ENCODE results near the gene IFI16.
A peak's percentile ranks its signal among the peaks of the same experiment; 100 is the strongest.

IFI16 gene

DNA sequence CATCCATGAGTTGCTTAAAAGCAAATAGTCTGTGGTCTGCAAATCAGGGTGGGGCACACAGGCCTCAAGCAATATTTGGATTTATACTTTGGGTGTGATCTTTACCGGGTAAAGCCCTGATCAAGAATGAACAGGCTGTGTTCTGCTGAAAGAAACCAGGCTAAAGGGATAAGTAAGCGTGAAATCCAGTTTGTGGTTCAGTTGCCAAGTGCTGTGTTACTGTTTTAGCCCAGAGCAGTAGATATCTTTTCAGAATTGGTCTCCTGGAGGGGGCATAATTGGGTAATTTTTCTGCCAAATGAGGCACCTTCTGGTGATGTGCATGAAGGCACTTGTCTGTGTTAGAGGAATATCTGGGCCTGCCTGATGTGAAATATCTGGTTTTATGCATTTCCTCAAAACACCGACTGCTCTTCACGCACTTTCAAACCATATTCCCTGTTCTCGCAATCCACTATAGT, 45.5 kb downstream of the IFI16 start:
- DNase-seq (ENCODE audit: insufficient read length, low spot score) (no peak), FAIRE-seq (no peak)

GRCh38 chr1:159056069-159056698, 46.5 kb downstream of the IFI16 start:
- DNase-seq (ENCODE audit: insufficient read length, low spot score), result no peak
- FAIRE-seq, result peak; percentile 60

DNA sequence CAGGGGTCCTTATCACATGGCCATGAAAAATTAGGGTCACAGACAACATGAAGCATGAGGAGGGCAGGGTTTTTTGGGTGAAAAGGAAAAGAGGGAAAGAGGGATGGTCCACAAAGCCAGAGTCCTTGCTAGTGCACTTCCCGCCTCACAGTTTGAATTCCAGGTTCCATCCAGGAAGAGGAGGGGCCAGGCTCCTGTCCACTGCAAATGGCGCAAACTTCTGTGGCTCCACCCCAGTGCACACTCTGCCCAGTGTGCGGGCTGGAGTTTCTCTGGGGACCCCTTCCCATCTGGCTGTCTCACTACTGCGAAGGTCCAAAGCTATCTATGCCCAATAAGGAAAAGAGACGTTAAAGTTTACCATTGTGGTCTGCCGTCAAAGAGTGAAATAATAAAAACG, 49.0 kb downstream of the IFI16 start:
- DNase-seq (ENCODE audit: insufficient read length, low spot score), result no peak
- FAIRE-seq, result no peak

DNA sequence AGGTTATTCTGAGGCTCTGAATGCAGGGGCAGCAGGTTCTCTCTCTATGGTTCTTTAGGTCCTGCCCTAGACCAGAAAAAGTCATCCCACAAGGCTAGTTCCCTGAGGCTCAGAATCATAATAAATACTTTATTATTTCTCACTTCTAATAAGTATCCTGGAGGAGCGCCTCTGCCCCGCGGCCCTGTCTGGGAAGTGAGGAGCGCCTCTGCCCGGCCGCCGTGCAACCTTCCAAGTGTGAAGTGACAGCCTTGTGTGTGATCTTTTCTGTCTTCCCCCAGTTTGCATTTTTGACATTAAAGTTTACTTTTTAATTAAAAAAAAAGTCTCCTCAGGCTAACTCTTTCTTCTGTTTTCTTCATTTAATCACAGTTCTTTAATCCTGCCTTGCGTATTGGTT, 55.4 kb downstream of the IFI16 start:
- DNase-seq (ENCODE audit: insufficient read length, low spot score) (no peak), FAIRE-seq (no peak)

DNA sequence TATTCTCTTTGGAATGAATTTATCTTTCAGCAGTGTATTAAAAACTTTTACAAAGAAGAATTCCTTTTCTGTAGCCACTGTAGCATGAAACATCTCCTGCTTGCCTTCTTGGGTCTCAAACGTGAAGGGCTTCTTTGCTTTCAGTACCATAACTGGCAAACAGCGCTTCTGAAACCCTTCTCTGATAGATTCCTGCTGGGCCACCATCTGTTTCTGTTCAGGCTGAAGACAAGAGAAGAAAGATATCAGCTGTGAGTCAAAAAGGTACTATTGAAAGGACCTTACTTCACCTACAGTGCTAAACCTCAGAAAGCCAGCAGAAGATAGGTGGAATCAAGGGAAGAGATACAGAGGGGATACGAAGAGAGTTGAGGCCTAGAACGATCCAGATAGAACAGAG, 56.4 kb downstream of the IFI16 start:
- DNase-seq (ENCODE audit: insufficient read length, low spot score) (no peak), FAIRE-seq (peak; percentile 89)

DNA sequence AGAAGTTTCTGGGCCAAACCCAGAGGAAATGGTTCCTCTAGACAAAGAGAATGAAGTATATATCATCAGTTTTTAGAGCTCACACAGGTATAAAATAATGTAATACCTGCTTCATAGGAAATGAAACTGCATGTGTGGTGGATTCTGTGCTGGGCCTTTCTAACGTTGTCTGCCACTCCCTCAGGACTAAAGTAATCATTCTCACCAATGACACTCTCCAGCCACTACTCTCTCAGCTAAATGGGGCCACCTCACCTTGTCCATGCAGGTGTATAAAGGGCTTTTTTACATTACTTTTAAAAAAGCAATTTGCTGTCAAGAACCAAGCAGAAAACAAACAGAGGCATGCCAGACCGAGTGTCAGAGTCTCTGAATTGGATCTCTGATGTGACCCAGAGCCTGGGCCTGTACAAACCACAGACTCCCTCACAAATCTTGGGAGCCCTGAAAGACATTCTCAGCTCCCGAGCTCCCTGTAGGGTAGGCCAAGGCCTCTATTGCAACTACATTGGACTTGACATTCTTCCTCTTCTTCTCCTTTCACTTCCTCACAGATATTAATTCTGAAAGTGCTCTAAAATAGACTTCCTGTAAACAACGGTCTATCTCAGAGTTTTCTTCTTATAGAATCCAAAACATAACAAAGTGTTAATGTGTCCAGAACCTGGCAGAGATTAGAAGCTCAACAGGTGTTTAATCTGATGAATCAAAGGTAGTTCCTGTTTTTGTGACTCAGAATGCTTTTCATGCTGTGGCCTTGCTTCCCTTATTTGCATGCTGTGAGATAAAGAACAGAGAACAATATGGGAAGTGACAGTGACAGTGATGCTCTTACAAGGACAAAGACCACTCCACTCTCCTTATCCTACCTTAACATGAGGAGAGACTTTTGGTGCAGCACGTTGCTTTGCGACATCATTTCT, 58.3 kb downstream of the IFI16 start:
- peak; percentile 26 for DNase-seq (ENCODE audit: insufficient read length, low spot score)
- FAIRE-seq, result peak; percentile 99

- DNase-seq (ENCODE audit: insufficient read length, low spot score), result no peak
- no peak for FAIRE-seq
Observed at GRCh38 chr1:159068886-159069285, 59.2 kb downstream of the IFI16 start.

DNA sequence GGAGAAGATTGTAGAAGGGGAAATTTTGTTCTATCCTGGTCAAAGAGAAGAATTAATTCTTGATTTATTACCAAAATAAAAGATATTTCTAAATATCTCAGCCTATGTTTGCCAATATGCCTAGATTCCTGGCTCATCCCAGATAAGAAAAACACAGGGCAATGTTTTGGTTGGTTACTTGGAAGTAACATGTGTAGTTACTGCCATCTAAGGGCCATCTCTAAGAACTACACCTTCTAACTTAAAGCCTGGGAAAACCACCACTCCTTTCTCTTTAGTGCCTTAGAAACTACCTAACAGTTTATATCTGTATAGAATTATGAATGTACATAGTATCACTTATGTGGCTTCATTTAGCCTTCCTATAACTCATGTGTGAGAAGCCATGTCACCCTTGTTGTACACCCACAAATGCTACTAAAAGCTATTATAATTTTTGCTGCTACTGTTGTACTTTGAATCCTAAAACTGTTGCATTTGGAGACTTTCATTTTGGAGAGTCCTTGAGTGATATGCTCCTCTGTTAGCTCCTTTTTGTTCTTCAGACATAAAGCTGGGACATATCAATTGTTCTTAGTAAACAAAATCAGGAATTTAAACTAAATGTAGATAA, 62.4 kb downstream of the IFI16 start:
- FAIRE-seq, result peak; percentile 98
- no peak for DNase-seq (ENCODE audit: insufficient read length, low spot score)

DNA sequence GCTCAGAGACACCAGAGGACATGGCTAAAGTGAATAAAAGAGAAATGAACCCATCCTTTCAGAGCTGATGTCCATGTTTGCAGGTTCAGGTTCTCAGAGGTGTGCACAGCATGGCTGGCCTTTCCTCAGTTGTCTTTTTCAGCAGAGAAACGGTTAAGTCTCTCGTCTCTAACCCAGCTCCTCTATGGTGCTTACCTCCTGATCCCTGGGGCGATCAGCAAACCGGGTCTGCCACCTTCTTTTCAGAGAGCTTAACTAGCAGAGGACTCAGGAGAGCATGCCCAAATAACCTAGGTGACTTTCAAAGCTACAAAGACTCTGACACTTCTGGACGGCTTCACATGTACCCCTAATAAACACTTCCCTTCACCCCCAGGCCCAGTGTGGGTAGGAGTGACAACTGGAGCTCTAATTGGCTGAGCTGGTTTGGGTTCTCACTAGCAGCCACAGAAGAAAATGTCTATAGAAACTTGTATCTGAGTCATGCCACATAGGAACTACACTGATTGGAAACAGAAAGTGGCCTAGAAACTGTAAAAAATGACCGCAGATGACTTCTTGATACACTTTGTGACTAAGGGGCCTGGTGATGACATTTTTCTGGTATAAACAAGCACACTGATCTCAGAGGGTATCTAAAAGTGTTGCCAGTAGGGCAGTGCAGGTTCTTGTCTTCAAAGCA, 66.9 kb downstream of the IFI16 start, which contains the start of gene AIM2:
Gene AIM2 (minus strand): TSS at position 329 of the 682 bp plus-strand sequence. CDS start 3,267 bp downstream, outside the sequence.
- DNase-seq (ENCODE audit: insufficient read length, low spot score), result peak; percentile 48
- no peak for FAIRE-seq

DNA sequence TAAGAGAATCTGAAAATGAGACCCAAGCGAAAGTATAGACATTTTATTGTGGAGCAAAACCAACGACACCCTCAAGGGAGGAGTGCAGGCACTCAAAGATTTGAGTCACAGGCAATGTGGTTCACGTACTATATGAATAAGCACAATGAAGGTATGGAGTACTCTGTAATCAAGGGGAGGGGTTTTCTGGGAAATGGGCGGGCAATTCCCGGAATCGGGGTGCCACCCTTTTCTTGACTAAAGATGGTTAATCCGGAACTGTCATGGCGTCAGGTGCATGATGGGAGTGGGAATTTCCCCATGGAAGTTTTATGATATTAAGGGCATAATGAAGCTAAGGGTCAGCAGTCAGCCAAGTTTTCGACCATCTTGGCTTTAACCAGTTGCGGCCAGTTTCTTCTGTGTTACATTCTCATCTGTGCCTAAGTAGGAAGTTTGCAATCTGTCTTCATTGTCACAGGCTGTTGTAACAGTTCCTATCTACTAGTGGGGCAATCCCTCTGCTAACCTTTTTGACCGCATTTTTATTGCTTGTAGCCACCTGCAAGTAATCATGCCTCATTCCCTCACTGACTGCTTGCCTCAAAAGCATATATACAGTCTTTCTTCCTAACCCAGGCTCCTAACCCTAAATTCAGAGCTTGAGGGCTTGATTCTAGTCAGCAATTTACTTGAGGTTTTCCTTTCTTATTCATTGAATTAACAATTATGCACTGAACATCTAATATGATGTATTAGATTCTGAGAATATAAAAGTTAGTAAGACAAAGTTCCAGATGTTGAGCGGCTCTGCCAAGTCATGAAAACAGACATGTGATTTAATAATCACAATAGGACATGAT, 67.6 kb downstream of the IFI16 start:
- DNase-seq (ENCODE audit: insufficient read length, low spot score), result peak; percentile 13
- peak; percentile 98 for FAIRE-seq

GRCh38 chr1:159079525-159079924, 69.8 kb downstream of the IFI16 start:
- peak; percentile 23 for FAIRE-seq
- no peak for DNase-seq (ENCODE audit: insufficient read length, low spot score)

GRCh38 chr1:159081626-159082025, 71.9 kb downstream of the IFI16 start:
- DNase-seq (ENCODE audit: insufficient read length, low spot score), result no peak
- no peak for FAIRE-seq

- DNase-seq (ENCODE audit: insufficient read length, low spot score) (no peak), FAIRE-seq (peak; percentile 53)
Observed at GRCh38 chr1:159083013-159083412, 73.3 kb downstream of the IFI16 start.

- DNase-seq (ENCODE audit: insufficient read length, low spot score), result no peak
- no peak for FAIRE-seq
Observed at GRCh38 chr1:159084152-159084551, 74.4 kb downstream of the IFI16 start.

DNA sequence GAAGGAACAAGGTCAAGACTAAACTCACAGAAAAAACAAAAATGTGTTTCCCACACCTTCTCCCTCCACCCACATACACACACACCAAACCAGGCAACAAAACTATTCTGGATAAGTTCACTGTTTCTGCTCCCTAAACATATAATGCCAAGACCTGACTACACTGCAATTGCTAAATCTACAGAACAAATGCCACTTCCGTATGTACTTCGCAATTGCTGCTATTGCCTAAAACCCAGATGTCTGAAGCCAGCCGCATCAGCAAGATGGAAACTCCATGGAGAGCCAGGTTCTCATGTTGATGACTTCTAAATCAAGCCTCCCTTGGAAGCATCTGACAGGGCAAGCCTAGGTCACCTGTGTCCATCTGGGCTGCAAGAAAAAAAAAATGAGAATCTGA, 75.2 kb downstream of the IFI16 start:
- no peak for DNase-seq (ENCODE audit: insufficient read length, low spot score)

DNA sequence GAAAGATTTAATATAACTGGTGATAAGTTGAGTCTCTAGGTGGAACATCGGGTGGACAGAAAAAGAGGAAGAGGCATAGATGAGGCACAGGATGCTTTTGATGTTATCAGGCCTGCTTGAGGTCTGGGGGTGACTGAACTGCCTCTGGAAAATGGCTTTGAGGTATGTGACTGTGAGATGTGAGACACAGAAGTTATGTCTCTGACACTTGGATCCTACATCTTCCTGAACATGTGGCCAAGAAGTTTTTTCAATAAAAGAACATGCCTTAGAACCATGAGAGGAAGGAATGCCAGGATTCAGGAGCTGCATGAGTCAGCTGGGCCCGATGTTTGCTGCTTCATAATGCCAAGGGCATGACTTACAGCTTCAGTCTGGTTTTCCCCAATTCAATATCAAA, 78.3 kb downstream of the IFI16 start:
- DNase-seq (ENCODE audit: insufficient read length, low spot score), result no peak

More for the DNA sequence above, 75.2 kb downstream of the IFI16 start:
- no peak for FAIRE-seq

GRCh38 chr1:159088546-159089183, 79.0 kb downstream of the IFI16 start:
- DNase-seq (ENCODE audit: insufficient read length, low spot score) (no peak), FAIRE-seq (no peak)

More for the DNA sequence above, 78.3 kb downstream of the IFI16 start:
- no peak for FAIRE-seq

DNA sequence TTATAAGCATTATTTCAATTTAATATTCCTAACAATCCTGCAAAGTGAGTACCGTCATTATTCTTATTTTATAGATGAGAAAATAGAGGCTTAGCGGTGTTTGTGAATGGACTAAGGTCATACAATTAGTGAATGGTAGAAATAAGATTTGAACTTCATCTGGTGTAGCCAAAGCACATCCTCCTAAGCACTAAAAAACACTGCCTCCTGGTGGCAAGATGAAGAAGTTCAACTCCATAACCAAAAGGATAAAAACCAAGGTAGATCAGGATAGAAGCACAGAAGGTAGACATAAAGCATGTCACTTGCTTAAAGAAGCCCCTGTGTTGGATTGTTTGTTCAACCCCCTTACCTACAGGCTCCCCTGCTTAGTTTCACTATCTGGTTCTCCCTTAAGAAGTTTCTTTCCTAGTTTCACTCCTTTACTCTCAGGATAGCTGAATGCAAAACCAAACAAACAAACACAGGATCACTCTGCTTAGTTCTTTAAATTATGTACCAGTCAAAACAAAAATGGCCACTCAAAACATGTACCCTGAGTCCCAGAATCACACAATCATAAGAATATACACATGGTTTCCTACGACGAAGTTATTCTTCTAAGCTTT, 79.6 kb downstream of the IFI16 start:
- DNase-seq (ENCODE audit: insufficient read length, low spot score) (no peak), FAIRE-seq (peak; percentile 86)
